ENCODE results near the gene MON1B. TPM values are rescaled to one million over a fixed set of nuclear protein-coding genes. Genes with fewer than 3 reads are reported as not detected.

Gene MON1B
- total and polyA plus RNA-seq, 2 of the 4 experiments (the other 2 are of a cell fraction) = 5.2 to 19.2 TPM

- TF ChIP-seq CTCF (conservative IDR thresholded peaks at IDR 0.05; ENCODE audit: low read depth, low read length) = 0 out of 2 replicates have a peak, but pooled peaks have one; percentile 5
Observed at GRCh38 chr16:77190478-77191258, at the start of gene MON1B (continued).

- in situ Hi-C loops (cut with MboI; ENCODE audit: low sequenced_read_pairs) = no loop called here
- no peak for TF ChIP-seq RAD21 (IDR thresholded peaks at IDR 0.05; ENCODE audit: low read length)
- TF ChIP-seq MAFK (IDR thresholded peaks at IDR 0.05; ENCODE audit: low read depth, low read length) = no peak
- TF ChIP-seq FOS (IDR thresholded peaks at IDR 0.05; ENCODE audit: low read depth, low read length) = no peak
- no peak for TF ChIP-seq MXI1 (IDR thresholded peaks at IDR 0.05; ENCODE audit: borderline replicate concordance, low read depth, low read length)
- no peak for TF ChIP-seq CHD1 (IDR thresholded peaks at IDR 0.05; ENCODE audit: low read depth, low read length)
- TF ChIP-seq POLR2A (IDR thresholded peaks at IDR 0.05; ENCODE audit: low read depth, low read length) = no peak
- no peak for TF ChIP-seq CEBPB (IDR thresholded peaks at IDR 0.05; ENCODE audit: low read depth, low read length)
- TF ChIP-seq RFX5 (IDR thresholded peaks at IDR 0.05; ENCODE audit: low read depth, low read length) = no peak
- no peak for TF ChIP-seq USF2 (IDR thresholded peaks at IDR 0.05; ENCODE audit: low read depth, low read length)
- no peak for TF ChIP-seq CTCF (conservative IDR thresholded peaks at IDR 0.05; ENCODE audit: low read depth, low read length)
Observed at GRCh38 chr16:77143364-77143763, 47.6 kb upstream of the MON1B start.

More at GRCh38 chr16:77143364-77143763, 47.6 kb upstream of the MON1B start:
- no peaks in the 10 kb centered on the region for H3K27me3 ChIP-seq (ENCODE audit: control insufficient read depth, insufficient read depth, low read length)
- H3K9me3 ChIP-seq (ENCODE audit: control insufficient read depth, insufficient read depth, low read length) = peaks cover 2% of the 10 kb centered on the region; the same call in 1 of the 2 replicates
- no peak overlapping the region for H2BK120ac ChIP-seq (ENCODE audit: low read depth, low read length)
- no peak overlapping the region for H3K27ac ChIP-seq (ENCODE audit: insufficient read depth, low read length)
- intact Hi-C loops (cut with micrococcal nuclease) (no loop called here), dilution Hi-C loops (cut with HindIII; ENCODE audit: low sequenced_read_pairs, unreplicated experiment) (no loop called here)
- H4K20me1 ChIP-seq (ENCODE audit: insufficient read depth, low read length) = no peaks in the 10 kb centered on the region
- H3K56ac ChIP-seq (ENCODE audit: extremely low read depth, insufficient read depth, low read length) = no peak overlapping the region
- H3K18ac ChIP-seq (ENCODE audit: low read depth, low read length) = no peak overlapping the region
- H2AK9ac ChIP-seq (replicated peaks; ENCODE audit: low read depth, low read length, poor library complexity) = no peak overlapping the region
- no peak overlapping the region for H3K4me2 ChIP-seq (ENCODE audit: low read depth, low read length)
- no peak for ATAC-seq (ENCODE audit: low read depth)
- no peak overlapping the region for H3K9ac ChIP-seq (ENCODE audit: low read depth, low read length)
- H3K4me3 ChIP-seq (ENCODE audit: insufficient read depth, low read depth, low read length) = no peak overlapping the region
- no peaks in the 10 kb centered on the region for H3K4me1 ChIP-seq (ENCODE audit: control insufficient read depth, insufficient read depth, low read length)
- no peaks in the 10 kb centered on the region for H3K9me1 ChIP-seq (ENCODE audit: insufficient read depth, low read length)
- no peaks in the 10 kb centered on the region for H3K79me1 ChIP-seq (ENCODE audit: low read depth in 1 of 2, low read length in 2 of 2)
- H2BK15ac ChIP-seq (ENCODE audit: low read depth, low read length) = no peak overlapping the region
- no peak overlapping the region for H2BK5ac ChIP-seq (ENCODE audit: low read depth, low read length, poor library complexity, severe bottlenecking)
- H2BK20ac ChIP-seq (ENCODE audit: low read depth, low read length) = no peak overlapping the region
- H2AK5ac ChIP-seq (ENCODE audit: low read depth, low read length) = no peak overlapping the region
- H3K36me3 ChIP-seq (ENCODE audit: control insufficient read depth, insufficient read depth, low read length) = no peaks in the 10 kb centered on the region
- no peak overlapping the region for H4K8ac ChIP-seq (ENCODE audit: low read depth in 2 of 2, low read length in 2 of 2)
- no peak overlapping the region for H2AFZ ChIP-seq (replicated peaks; ENCODE audit: low read length, poor library complexity)
- ChIA-PET POLR2A (ENCODE audit: unreplicated experiment) (no interaction called here), CTCF (no interaction called here)
- H3K23ac ChIP-seq (ENCODE audit: low read depth, low read length) = no peak overlapping the region
- no peak overlapping the region for H4K5ac ChIP-seq (ENCODE audit: low read depth, low read length)
- H3K4ac ChIP-seq (ENCODE audit: low read depth, low read length) = no peak overlapping the region
- no peak overlapping the region for H3K14ac ChIP-seq (replicated peaks; ENCODE audit: low read depth, low read length)
- no peak overlapping the region for H4K91ac ChIP-seq (ENCODE audit: insufficient read depth, low read depth, low read length)
- BruUV-seq (replicated peaks) = no TSS peak
- DNase-seq = no peak
